DMS153 treated with DMSO at 0.1 percent for 48 hours (cell line): ENCODE results near the gene PRIMPOL.
"Not testable (repeated sequence)": the region's sequence is repeated elsewhere in the genome, so short reads cannot be mapped to it uniquely, and the experiment has no call there.

Experiments
- DNase-seq: peaks from one replicate; lab custom pipeline; 2025; ENCODE audit not compliant: unreplicated experiment; lab: John Stamatoyannopoulos, UW

The PRIMPOL gene

DNA sequence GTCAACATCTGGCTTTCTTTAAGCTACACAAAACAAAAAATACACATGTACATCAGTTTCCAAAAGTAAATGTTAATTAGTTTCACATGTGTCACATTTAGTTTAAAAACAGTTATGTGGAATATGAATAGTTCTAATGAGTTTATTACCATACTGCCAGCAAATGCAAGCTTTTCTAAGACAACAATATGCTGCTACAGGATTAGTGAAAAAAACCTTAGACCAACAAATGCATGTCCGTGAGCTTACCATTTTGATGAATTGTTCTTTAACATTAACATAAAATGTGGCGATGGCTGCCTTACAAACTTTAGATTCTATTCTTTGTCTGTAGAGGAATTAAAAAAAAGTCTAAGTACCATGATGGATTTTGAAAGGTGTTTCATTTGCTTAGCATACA is 52.6 kb downstream of the PRIMPOL start:
- no peak for DNase-seq

DNA sequence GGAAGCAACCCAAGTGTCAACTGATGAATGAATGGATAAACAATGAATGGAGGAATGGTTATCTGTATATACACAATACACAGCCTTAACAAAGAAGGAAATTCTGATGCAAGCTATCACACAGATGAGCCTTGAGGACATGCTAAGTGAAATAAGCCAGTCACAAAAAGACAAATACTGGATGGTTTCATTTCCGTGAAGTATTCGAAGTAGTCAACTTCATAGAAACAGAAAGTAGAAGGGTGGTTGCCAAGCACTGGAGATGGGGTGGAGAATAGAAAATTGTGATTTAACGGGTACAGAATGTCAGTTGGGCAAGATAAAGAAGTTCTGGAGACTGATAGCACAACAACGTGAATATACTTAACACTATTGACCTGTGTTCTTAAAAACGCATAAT is 56.2 kb downstream of the PRIMPOL start:
- DNase-seq = no peak

DNA sequence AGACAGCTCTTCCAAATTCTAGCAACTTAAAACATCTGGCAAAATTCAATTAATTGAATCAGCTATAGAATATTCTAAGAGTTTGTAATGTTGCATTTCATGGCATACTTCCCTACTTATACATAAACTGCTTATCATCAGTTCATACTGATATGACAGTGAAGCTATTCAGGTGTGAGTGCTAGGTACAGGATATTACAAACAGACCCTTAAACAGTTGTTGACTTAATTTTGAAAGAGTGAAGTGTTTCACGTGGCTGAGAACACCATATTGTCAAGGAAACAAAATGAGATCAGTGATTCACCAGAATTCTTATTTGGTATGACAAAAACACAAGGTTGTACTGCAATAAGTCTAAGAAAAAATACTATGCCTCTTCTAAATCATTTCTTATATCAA is 56.9 kb downstream of the PRIMPOL start:
- no peak for DNase-seq

DNA sequence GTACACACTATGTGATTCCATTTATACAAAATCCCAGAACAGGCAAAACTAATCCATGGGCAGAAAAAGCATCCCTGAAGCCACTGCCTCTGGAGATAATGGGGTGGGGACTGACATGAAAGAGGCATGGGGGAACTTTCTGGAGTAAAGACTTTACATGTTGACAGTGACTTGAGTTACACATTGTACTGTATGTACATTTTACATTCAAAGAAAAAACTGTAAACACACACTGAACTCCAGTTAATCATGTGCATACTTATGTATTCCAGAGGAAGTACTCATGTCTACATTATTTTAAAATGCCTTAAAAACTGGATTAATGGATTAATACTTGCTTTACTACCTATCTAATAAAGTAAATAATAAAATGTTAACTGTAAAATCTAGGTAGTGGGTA is 62.8 kb downstream of the PRIMPOL start:
- no peak for DNase-seq

DNA sequence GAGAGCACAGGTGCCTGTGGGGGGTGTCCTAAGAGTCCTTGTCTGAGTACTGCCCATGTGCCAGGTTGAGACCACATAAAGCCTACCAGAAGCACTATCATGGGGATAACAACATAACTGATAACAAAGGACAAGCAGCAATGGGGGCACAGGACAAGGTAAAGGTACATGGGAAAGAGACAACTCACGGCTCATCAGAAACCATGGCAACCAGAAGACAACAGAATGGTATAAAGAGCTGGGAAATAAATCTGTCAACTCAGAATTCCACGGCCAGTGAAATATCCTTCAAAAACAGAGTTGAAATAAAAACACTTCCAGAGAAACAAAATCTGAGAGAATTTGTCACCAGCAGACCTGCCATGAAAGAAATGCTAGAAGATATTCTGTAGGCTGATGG is 64.3 kb downstream of the PRIMPOL start:
- DNase-seq = no peak

DNA sequence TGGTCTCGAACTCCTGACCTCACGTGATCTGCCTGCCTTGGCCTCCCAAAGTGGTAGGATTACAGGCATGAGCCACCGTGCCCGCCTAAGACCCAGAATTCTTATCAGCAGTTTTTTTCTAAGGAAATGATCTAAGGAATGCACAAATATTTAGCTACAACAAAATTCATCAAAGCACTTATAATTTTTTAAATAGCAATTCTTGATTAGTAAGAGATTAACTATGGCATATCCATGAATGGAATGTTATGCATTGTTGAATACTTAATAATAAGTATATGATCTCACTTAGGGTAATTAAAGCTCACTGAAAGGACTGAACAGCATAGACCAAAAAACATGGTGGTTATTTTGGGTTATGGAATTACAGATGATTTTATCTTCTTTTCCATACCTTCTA is 66.0 kb downstream of the PRIMPOL start:
- DNase-seq = no peak

DNA sequence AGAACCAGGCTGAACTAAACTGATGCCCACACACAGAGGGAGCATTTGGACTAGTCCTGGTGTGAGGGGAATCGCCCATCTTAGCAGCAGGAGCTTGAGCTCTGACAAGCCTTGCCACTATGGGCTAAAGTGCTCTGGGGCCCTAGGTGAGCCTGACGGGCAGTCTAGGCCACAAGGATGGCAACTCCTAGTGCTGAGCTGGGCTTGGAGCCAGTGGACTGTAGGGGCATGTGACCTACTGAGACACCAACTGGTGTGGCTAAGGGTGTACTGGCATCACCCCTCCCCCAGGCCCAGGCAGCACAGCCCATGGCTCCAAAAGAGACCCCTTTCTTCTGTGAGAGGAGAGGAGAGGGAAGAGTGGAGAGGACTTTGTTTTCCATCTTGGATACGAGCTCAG is 69.9 kb downstream of the PRIMPOL start:
- DNase-seq = no peak

DNA sequence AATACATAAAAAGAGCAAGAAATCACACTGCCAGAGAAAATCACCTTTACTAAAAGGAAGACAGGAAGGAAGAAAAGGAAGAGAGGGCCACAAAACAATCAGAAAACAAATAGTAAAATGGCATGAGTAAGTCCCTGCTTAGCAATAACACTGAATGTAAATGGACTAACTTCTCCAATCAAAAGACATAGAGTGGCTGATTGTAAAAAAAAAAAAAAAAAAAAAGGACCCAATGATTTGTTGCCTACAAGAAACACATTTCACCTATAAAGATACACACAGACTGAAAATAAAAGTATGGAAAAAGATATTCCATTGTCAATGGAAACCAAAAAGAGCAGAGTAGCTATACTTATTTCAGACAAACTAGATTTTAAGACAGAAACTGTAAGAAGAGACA is 71.7 kb downstream of the PRIMPOL start:
- DNase-seq = no peak

DNA sequence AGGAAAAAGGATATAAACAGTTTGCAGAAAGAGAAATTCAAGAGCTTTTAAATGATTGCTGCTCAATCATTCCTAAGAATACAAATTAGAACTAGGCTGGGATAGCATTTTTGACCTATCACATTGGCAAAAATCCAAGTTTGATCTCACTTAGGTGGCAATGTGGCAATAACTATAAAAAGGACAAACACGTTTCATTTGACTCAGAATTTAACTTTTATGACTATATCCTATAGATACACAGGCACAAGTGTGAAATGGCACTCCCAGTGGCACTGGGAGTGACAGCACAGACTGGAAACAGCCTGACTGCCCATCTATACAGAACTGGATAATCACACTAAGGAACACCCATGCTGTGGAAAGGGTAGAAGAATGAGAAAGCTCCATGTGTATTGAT is 73.3 kb downstream of the PRIMPOL start:
- DNase-seq = no peak

DNA sequence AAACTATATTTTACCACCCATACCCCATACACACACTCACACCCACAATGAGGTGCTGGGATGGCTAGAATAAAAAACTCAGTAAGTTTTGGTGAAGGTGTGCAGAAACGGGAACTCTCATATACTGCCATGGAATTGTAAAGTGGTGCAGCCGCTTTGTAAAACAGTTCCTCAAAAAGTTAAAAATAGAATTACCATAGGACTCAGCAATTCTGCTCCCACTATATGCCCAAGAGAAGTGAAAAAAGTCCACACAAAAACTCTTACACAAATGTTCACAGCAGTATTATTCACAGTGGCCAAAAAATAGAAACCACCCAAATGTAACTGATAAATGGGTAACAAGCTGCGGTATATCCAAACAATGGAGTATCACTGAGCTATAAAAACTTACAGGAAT is 77.9 kb downstream of the PRIMPOL start:
- DNase-seq = no peak

DNA sequence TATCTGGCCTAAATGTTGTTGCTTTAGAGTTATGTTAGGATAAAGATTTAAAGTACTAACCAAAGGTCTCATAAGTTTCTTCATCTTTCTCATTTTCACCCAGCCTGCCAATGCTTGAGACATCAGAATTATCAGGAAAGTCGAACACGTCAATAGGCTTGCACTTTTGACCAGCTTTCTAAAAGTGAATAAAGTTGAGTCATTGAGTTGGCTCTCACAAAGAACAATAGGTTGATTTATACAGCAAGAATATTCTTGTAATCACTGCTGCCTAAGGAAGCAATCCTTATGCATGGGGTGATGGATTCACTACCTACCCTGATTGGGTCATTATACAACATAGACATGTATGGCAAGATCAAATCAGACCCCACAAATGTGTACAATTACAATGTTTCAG is 79.3 kb downstream of the PRIMPOL start:
- no peak for DNase-seq

DNA sequence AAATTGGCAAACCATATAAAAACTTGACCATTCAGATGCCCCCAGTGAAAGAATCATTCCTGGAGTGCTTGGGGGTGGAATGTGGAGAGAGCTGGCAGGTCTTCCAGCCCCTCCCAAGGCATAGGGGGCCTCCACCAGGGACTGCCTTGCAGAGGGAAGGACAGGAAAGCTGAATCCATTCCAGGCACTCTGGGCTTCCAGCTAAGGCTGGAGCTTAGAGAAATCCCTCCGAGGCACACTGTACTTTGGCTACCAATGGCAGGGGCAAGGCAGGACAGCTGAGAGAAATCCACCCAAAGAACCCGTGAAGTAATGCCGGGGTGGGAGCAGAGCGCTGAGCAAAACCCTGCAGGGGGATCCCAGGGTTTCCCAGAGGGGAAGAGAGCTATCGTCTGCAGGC is 80.4 kb downstream of the PRIMPOL start:
- no peak for DNase-seq

DNA sequence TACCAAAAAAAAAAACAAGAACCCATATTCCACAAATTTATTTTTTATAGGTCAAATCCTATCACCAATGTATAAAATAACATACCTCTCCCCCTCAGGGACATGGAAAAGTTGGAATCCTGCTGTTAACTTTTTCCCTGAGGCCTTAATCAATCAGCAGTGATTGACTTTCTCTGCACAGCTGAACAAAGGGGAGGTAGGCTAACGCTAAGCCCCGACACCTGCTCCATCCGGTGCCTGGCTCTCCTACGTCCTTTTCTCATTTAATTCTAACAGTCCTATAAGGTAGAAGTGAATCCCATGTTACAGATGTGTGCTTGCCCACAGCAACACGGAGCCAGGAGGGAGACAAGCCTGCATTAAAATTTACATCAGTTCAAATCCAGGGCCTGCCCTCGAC is 81.5 kb downstream of the PRIMPOL start:
- DNase-seq = no peak

DNA sequence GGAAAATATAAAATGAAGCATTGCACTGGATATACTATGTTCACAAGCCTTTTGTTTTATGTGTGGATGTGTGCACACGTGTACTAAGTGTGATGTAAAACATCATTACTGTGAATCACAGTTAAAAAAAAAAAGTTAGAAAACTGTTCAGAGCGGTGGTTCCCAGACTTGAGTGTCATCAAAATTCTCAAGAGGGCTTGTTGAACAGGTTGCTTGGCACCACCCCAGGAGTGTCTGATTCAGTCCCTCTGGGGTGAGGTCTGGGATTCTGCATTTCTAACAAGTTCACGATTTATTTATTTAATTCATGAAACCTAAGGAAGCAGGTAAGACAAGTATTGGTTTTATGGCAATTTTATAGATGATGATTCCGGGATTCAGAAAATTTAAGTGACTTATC is 82.6 kb downstream of the PRIMPOL start:
- DNase-seq = no peak

DNA sequence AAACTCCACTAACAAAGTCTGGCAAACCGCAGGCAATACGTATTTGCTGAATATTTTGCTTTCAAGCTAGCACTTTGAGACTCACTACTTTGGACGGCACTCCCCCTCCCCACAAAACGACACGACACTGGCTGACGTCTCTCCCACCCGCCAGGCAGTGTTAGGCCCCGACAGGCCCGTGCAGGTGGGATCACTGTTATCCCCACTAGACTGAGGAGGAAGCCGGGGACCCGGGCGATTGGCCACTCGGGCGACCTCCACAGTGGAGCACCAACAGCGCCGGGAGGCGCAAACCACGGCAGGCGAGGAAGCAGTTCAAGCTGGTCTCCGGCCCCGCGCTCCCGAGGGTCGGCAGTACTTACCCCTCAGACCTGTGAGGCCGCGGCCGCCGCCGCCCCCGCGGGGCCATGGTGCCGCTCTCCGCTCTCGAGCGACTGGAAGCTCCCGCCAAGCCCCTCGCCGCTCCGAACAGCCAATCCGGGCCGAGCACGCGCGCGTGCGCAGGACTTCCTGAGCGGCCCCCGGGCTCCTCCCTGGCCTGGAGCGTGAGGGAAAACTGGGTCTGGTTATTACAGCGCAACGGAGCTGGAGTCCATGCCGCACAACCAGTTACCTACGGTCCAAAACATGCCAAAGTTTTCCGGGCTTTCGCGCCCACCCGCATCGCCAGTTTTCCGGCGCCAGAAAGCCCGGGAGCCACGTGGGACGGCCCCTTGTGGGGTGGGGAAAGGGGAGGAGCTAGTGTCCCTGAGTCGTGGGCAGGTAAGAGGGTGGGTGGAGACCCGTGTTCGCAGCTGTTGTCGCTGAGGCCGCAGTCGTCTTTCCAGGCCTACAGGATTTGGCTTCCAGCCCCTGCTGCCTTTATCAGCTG is 84.4 kb downstream of the PRIMPOL start, which contains the start of gene CENPU:
CENPU (minus strand) TSS at position 443 of the 871 bp plus-strand sequence; CDS start at position 409, 34 bp downstream.
- peak; percentile 95 for DNase-seq

DNA sequence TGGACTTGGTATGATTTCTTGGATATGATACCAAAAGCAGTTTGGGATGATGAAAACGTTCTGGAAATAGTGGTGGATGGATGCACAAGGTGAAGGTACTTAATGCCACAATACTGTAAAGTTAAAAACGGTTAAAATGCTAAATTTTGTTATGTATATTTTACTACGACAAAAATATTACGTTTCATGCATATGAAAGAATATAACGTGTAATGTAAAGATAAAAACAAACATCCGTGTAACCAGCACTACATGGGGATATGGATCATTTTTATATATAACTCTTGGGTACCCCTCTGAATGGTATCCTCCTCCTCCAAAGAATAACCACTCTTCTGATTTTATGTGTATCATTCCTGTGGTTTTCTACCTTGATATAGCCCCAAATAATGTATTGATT is 85.2 kb downstream of the PRIMPOL start:
- no peak for DNase-seq

DNA sequence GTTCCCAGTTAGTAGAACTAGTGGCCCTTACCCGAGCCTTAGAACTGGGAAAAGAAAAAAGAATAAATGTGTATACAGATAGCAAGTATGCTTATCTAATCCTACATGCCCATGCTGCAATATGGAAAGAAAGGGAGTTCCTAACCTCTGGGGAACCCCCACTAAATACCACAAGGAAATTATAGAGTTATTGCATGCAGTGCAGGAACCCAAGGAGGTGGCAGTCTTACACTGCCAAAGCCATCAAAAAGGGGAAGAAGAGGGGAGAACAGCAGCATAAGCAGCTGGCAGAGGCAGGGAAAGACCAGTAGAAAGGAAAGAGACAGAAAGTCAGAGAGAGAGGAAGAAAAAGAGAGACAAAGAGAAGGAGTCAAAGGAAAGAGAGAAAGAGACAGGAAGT is 90.0 kb downstream of the PRIMPOL start:
- DNase-seq = not testable (repeated sequence)

DNA sequence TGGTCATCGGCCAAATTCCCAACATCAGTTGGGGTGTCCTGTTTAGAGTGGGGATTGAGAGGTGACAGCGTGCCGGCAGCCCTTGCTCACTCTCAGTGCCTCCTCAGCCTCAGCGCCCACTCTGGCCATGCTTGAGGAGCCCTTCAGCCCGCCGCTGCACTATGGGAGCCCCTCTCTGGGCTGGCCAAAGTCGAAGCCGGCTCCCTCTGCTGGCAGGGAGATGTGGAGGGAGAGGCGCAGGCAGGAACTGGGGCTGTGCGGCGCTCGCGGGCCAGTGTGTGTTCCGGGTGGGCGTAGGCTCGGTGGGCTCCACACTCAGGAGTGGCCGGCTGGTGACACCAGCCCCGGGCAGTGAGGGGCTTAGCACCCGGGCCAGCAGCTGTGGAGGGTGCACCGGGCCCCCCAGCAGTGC is 91.4 kb downstream of the PRIMPOL start:
- DNase-seq = no peak

DNA sequence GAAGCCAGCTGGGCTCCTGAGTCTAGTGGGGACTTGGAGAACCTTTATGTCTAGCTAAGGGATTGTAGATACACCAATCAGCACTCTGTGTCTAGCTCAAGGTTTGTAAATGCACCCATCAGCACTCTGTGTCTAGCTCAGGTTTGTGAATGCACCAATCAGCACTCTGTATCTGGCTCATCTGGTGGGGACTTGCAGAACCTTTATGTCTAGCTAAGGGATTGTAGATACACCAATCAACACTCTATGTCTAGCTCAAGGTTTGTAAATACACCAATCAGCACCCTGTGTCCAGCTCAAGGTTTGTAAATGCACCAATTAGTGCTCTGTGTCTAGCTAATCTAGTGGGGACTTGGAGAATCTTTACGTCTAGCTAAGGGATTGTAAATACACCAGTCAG is 92.1 kb downstream of the PRIMPOL start:
- not testable (repeated sequence) for DNase-seq

DNA sequence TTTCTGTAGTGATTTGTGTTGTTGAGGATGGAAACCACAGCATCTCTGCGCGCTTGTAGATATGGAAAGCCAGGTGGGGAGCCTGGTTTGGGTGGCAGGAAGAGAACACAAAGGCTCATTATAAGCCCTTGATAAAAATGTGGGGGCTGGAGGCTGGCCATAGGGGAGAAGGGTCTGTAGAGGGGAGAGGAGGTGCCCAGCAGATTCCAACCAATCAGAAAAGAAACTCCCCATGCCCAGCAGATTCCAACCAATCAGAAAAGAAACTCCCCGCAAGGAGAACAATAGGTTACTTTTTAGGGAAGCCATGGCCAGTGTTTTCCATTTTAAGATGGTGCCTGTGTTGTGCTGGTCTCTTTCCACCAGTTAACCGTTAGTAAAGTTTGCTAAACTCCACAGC is 94.1 kb downstream of the PRIMPOL start:
- no peak for DNase-seq

DNA sequence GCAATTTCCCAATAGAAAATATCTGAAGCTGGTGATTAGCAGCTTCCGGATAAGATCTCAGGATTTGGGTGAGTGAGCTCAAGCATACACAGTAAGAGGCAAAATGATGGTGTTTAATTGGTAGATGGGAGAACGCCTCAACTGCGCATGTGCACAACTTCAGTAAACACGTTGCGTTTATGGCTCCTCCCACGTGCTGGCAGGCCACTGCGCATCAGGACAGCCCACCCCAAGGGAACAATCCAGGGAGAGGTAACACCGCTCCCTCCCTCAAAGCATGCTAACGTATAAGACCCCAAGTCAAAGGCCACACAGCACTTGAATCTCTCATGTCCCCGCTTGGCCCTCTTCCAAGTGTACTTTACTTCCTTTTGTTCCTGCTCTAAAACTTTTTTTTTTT is 94.7 kb downstream of the PRIMPOL start:
- no peak for DNase-seq
